ENCODE data around the gene STAT3.

- TF ChIP-seq POLR2AphosphoS5 (IDR thresholded peaks at IDR 0.05), result no peak
- no peak for TF ChIP-seq POLR2A (IDR thresholded peaks at IDR 0.05)
- TF ChIP-seq CTCF (IDR thresholded peaks at IDR 0.05), result no peak
These were observed 29.8 kb downstream of the STAT3 start for GRCh38 chr17:42358434-42358833.
